Ectodermal cell (in vitro differentiated cells): ENCODE measurements around the gene SPDYE2.
A peak's percentile ranks its signal among the peaks of the same experiment; 100 is the strongest.
"Not testable (repeated sequence)": the region's sequence is repeated elsewhere in the genome, so short reads cannot be mapped to it uniquely, and the experiment has no call there.

Experiments used
- H3K27ac ChIP-seq: 2 replicates; pipeline ENCODE4 v1.7.0; 2013; ENCODE audit warnings: mild to moderate bottlenecking, low read depth, low read length; ENCODE audit not compliant: insufficient read depth, poor library complexity, severe bottlenecking
- H3K27me3 ChIP-seq: 2 replicates; pipeline ENCODE4 v1.7.0; 2013; ENCODE audit warnings: mild to moderate bottlenecking, low read length; ENCODE audit not compliant: insufficient read depth, control insufficient read depth, poor library complexity, severe bottlenecking
- H3K36me3 ChIP-seq: one replicate; pipeline ENCODE4 v1.7.0; 2013; ENCODE audit warnings: low read length; ENCODE audit not compliant: control insufficient read depth, insufficient read depth
- H3K4me1 ChIP-seq: one replicate; pipeline ENCODE4 v1.7.0; 2013; ENCODE audit warnings: low read length; ENCODE audit not compliant: control insufficient read depth, insufficient read depth
- H3K4me3 ChIP-seq: 2 replicates; pipeline ENCODE4 v1.7.0; 2013; ENCODE audit warnings: low read depth, low read length, control low read depth; ENCODE audit not compliant: insufficient read depth
- H3K9me3 ChIP-seq: 2 replicates; pipeline ENCODE4 v1.7.0; 2013; ENCODE audit warnings: mild to moderate bottlenecking, low read length, moderate library complexity; ENCODE audit not compliant: control insufficient read depth
- WGBS, 2 experiments: methylation state at CpG; one replicate each; pipeline ENCODE4 v1.1.7; 2013; ENCODE audit warnings: missing lambda C conversion rate in 2 of 2; 5-methylcytosine and 5-hydroxymethylcytosine counted together

SPDYE2 gene

GRCh38 chr7:102542083-102542482 lies 8.9 kb upstream of the SPDYE2 start:
- H3K36me3 ChIP-seq, H3K27ac ChIP-seq, H3K27me3 ChIP-seq, H3K4me3 ChIP-seq, H3K4me1 ChIP-seq, H3K9me3 ChIP-seq: not testable (repeated sequence)
- no CpG with 5 or more reads among the region's 8 CpGs for WGBS, 2 experiments

GRCh38 chr7:102542771-102543170 lies 8.3 kb upstream of the SPDYE2 start:
- 43 to 92% methylated on average over 1 to 3 of the region's 11 CpGs for WGBS, 2 experiments

DNA sequence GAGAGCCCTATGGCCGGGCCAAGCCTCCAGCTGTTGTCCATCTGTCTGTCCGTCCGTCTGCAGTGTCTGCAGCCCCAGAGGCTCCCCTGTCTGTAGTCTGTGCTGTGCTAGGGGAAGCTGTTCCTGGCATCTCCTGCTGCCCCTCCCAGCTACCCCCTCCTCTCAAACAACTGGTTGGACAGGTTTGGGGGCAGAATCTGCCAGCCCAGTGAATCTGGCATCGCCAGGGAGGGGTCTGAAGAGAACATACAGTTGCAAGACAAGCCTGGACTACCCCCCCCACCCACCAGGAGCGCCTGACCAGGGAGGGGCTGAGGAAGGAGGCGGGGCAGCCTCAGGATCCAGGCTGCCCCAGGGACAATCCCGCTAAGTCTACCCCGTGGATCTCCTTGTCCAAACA lies 7.4 kb upstream of the SPDYE2 start, which contains the start of gene UPK3BL2:
Gene UPK3BL2, minus strand, starts transcription at position 101 of the 400 bp plus-strand sequence. Its CDS starts 60 bp downstream, at position 41.
- H3K4me1 ChIP-seq, H3K4me3 ChIP-seq, H3K9me3 ChIP-seq, H3K27ac ChIP-seq, H3K36me3 ChIP-seq, H3K27me3 ChIP-seq: not testable (repeated sequence)
- no CpG with 5 or more reads among the region's 8 CpGs for WGBS, 2 experiments

More at GRCh38 chr7:102542771-102543170, 8.3 kb upstream of the SPDYE2 start:
- H3K4me1 ChIP-seq, H3K27ac ChIP-seq, H3K9me3 ChIP-seq, H3K27me3 ChIP-seq, H3K4me3 ChIP-seq, H3K36me3 ChIP-seq: not testable (repeated sequence)

GRCh38 chr7:102544372-102544771 lies 6.7 kb upstream of the SPDYE2 start:
- not testable (repeated sequence) for H3K4me3 ChIP-seq, H3K4me1 ChIP-seq, H3K9me3 ChIP-seq, H3K27ac ChIP-seq, H3K36me3 ChIP-seq, H3K27me3 ChIP-seq
- WGBS, 2 experiments: no CpG with 5 or more reads among the region's 1 CpG

DNA sequence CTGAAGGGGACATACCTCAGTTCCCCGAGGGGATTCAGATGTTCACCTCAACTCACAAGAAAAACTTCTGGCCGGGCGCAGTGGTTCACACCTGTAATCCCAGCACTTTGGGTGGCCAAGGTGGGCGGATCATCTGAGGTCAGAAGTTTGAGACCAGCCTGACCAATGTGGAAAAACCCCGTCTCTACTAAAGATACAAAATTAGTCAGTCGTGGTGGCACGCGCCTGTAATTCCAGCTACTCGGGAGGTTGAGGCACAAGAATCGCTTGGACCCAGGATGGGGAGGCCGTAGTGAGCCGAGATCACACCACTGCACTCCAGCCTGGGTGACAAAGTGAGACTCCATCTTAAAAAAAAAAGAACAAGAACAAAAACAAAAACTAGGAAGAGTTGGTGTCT lies 5.7 kb upstream of the SPDYE2 start:
- not testable (repeated sequence) for H3K4me3 ChIP-seq, H3K27me3 ChIP-seq, H3K9me3 ChIP-seq, H3K36me3 ChIP-seq, H3K27ac ChIP-seq, H3K4me1 ChIP-seq
- 95 to 96% methylated on average over 6 of the region's 12 CpGs for WGBS, 2 experiments

DNA sequence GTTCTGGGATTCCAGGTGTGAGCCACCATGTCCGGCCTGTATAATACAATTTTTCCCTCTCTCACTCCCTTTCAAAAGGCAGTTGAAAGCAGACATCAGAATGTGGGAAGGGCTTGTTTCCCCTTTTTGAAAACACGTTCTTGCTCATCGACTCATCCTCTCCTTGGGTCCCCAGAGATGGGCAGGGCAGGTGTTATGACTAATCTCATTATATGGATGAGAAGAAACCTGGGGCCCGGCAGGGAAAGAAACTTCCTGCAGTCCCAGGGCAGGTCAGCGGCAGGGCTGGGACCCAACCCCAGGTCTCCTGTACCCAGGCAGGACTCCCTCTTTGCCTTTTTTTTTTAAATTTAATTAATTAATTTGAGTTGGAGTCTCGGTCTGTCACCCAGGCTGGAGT lies 4.7 kb upstream of the SPDYE2 start:
- not testable (repeated sequence) for H3K4me3 ChIP-seq, H3K27ac ChIP-seq, H3K4me1 ChIP-seq, H3K36me3 ChIP-seq, H3K9me3 ChIP-seq, H3K27me3 ChIP-seq
- no CpG with 5 or more reads among the region's 6 CpGs for WGBS, 2 experiments

- 91 to 100% methylated on average over 2 of the region's 11 CpGs for WGBS, 2 experiments
- not testable (repeated sequence) for H3K9me3 ChIP-seq, H3K4me1 ChIP-seq, H3K27me3 ChIP-seq, H3K36me3 ChIP-seq, H3K4me3 ChIP-seq, H3K27ac ChIP-seq
These were observed 17.6 kb downstream of the SPDYE2 start for GRCh38 chr7:102568620-102569019.

- WGBS, 2 experiments: 0 to 1% methylated on average over 39 to 43 of the region's 64 CpGs
- peak within 1 kb of the TSS; percentile 67 for H3K4me3 ChIP-seq
- H3K9me3 ChIP-seq, H3K27me3 ChIP-seq, H3K4me1 ChIP-seq, H3K36me3 ChIP-seq, H3K27ac ChIP-seq: not testable (repeated sequence)
These were observed 21.5 kb downstream of the SPDYE2 start, which contains the start of gene POLR2J3 for GRCh38 chr7:102572261-102573239. TSS of gene POLR2J3 (minus strand) at chr7:102572583. CDS start at chr7:102572521, 62 bp downstream.

GRCh38 chr7:102574607-102575006 lies 23.6 kb downstream of the SPDYE2 start:
- not testable (repeated sequence) for H3K27ac ChIP-seq, H3K4me3 ChIP-seq, H3K4me1 ChIP-seq, H3K27me3 ChIP-seq, H3K36me3 ChIP-seq, H3K9me3 ChIP-seq
- WGBS, 2 experiments: no CpG with 5 or more reads among the region's 6 CpGs

GRCh38 chr7:102576363-102576762 lies 25.3 kb downstream of the SPDYE2 start:
- not testable (repeated sequence) for H3K4me1 ChIP-seq, H3K9me3 ChIP-seq, H3K36me3 ChIP-seq, H3K4me3 ChIP-seq, H3K27me3 ChIP-seq, H3K27ac ChIP-seq
- WGBS, 2 experiments: no CpG with 5 or more reads among the region's 3 CpGs
